ENCODE results near the gene KRT5. TPM values are rescaled to one million over a fixed set of nuclear protein-coding genes. Genes with fewer than 3 reads are reported as not detected.

The KRT5 gene
- total and polyA plus RNA-seq, 9 donors = 0.25 to 16.1 (median 1.4) TPM; not detected in 1

- no peaks in the 10 kb centered on the region for H3K36me3 ChIP-seq
- WGBS, 3 donors = 54 to 66% (median 66%) methylated on average over 4 of the region's 4 CpGs
- H3K9me3 ChIP-seq = no peaks in the 10 kb centered on the region
- no peaks in the 10 kb centered on the region for H3K4me1 ChIP-seq (ENCODE audit: insufficient read depth)
- H3K27me3 ChIP-seq = no peaks in the 10 kb centered on the region
- H3K4me3 ChIP-seq = no peak overlapping the region
- intact Hi-C loops (cut with DNase I) = no loop called here
- no peak for TF ChIP-seq POLR2A (IDR thresholded peaks at IDR 0.05)
- no peak for TF ChIP-seq EP300 (IDR thresholded peaks at IDR 0.05)
- TF ChIP-seq CTCF (IDR thresholded peaks at IDR 0.05) = no peak
- no peak for DNase-seq
- no peak overlapping the region for H3K27ac ChIP-seq
These were observed 12.4 kb upstream of the KRT5 start for GRCh38 chr12:52532636-52533035.

- DNase-seq = no peak
- 67 to 85% (median 75%) methylated on average over 18 of the region's 18 CpGs for WGBS, 3 donors
- intact Hi-C loops (cut with DNase I) = no loop called here
- Histone ChIP-seq H3K36me3 (no peaks in the 10 kb centered on the region), H3K4me3 (no peak overlapping the region), H3K27ac (no peak overlapping the region), H3K27me3 (no peaks in the 10 kb centered on the region), H3K4me1 (ENCODE audit: insufficient read depth) (no peaks in the 10 kb centered on the region), H3K9me3 (no peaks in the 10 kb centered on the region)
- TF ChIP-seq POLR2A (IDR thresholded peaks at IDR 0.05) (no peak), EP300 (IDR thresholded peaks at IDR 0.05) (no peak), CTCF (IDR thresholded peaks at IDR 0.05) (no peak)
These were observed 11.5 kb upstream of the KRT5 start for GRCh38 chr12:52531566-52532300.

GRCh38 chr12:52530905-52531304 lies 10.7 kb upstream of the KRT5 start:
- H3K4me3 ChIP-seq = no peak overlapping the region
- no peaks in the 10 kb centered on the region for H3K9me3 ChIP-seq
- H3K4me1 ChIP-seq (ENCODE audit: insufficient read depth) = no peaks in the 10 kb centered on the region
- intact Hi-C loops (cut with DNase I) = no loop called here
- no peak for TF ChIP-seq POLR2A (IDR thresholded peaks at IDR 0.05)
- no peak for TF ChIP-seq EP300 (IDR thresholded peaks at IDR 0.05)
- no peak for TF ChIP-seq CTCF (IDR thresholded peaks at IDR 0.05)
- WGBS, 3 donors = 73 to 85% (median 83%) methylated on average over 2 of the region's 2 CpGs
- H3K27me3 ChIP-seq = no peaks in the 10 kb centered on the region
- H3K27ac ChIP-seq = no peak overlapping the region
- H3K36me3 ChIP-seq = no peaks in the 10 kb centered on the region
- DNase-seq = no peak

GRCh38 chr12:52530366-52530765 lies 10.2 kb upstream of the KRT5 start:
- intact Hi-C loops (cut with DNase I) = no loop called here
- no peaks in the 10 kb centered on the region for H3K4me1 ChIP-seq (ENCODE audit: insufficient read depth)
- H3K4me3 ChIP-seq = no peak overlapping the region
- no peak for DNase-seq
- no peaks in the 10 kb centered on the region for H3K27me3 ChIP-seq
- WGBS, 3 donors = 62 to 80% (median 68%) methylated on average over 2 of the region's 2 CpGs
- TF ChIP-seq EP300 (IDR thresholded peaks at IDR 0.05) (no peak), POLR2A (IDR thresholded peaks at IDR 0.05) (no peak), CTCF (IDR thresholded peaks at IDR 0.05) (no peak)
- H3K27ac ChIP-seq = no peak overlapping the region
- no peaks in the 10 kb centered on the region for H3K36me3 ChIP-seq
- no peaks in the 10 kb centered on the region for H3K9me3 ChIP-seq

Measured in ovary (tissue), 9 donors.